PFSK-1 (cell line): ENCODE measurements around the gene USHBP1.

Experiments
- FOXP2 ChIP-seq: optimal IDR thresholded peaks from 2 replicates; pipeline ENCODE3; 2011; ENCODE audit warnings: borderline replicate concordance, control low read depth, inconsistent platforms; ENCODE audit not compliant: insufficient read depth; ENCODE audit errors: extremely low read length, extremely low read depth
- POLR2AphosphoS5 ChIP-seq: IDR thresholded peaks from 2 replicates; pipeline ENCODE4 v1.6.1; 2012; ENCODE audit warnings: low read depth, mild to moderate bottlenecking, control low read depth, low read length, moderate library complexity
- SIN3A ChIP-seq: IDR thresholded peaks from 2 replicates; pipeline ENCODE4 v1.6.1; 2012; ENCODE audit warnings: mild to moderate bottlenecking, low read length, moderate library complexity, borderline replicate concordance; ENCODE audit not compliant: insufficient read depth
- TAF1 ChIP-seq: IDR thresholded peaks from 2 replicates; pipeline ENCODE4 v1.6.1; 2012; ENCODE audit warnings: low read length, control low read depth, borderline replicate concordance; ENCODE audit not compliant: insufficient read depth
- TF ChIP-seq, protein P1 (sequence below), 2 experiments: IDR thresholded peaks; 2 replicates each; pipeline versions ENCODE4 v1.6.1 to v1.8.0; 2011 to 2012; ENCODE audit warnings: low read depth in 2 of 2, low read length in 2 of 2, control low read depth in 1 of 2, inconsistent platforms in 1 of 2, mild to moderate bottlenecking in 1 of 2, moderate library complexity in 1 of 2; ENCODE audit not compliant: insufficient read depth in 1 of 2

USHBP1 gene

GRCh38 chr19:17260842-17261325 lies 3.7 kb downstream of the USHBP1 start:
- TF ChIP-seq POLR2AphosphoS5 (no peak), FOXP2 (no peak), SIN3A (no peak), TAF1 (no peak)
- TF ChIP-seq, protein P1, sequence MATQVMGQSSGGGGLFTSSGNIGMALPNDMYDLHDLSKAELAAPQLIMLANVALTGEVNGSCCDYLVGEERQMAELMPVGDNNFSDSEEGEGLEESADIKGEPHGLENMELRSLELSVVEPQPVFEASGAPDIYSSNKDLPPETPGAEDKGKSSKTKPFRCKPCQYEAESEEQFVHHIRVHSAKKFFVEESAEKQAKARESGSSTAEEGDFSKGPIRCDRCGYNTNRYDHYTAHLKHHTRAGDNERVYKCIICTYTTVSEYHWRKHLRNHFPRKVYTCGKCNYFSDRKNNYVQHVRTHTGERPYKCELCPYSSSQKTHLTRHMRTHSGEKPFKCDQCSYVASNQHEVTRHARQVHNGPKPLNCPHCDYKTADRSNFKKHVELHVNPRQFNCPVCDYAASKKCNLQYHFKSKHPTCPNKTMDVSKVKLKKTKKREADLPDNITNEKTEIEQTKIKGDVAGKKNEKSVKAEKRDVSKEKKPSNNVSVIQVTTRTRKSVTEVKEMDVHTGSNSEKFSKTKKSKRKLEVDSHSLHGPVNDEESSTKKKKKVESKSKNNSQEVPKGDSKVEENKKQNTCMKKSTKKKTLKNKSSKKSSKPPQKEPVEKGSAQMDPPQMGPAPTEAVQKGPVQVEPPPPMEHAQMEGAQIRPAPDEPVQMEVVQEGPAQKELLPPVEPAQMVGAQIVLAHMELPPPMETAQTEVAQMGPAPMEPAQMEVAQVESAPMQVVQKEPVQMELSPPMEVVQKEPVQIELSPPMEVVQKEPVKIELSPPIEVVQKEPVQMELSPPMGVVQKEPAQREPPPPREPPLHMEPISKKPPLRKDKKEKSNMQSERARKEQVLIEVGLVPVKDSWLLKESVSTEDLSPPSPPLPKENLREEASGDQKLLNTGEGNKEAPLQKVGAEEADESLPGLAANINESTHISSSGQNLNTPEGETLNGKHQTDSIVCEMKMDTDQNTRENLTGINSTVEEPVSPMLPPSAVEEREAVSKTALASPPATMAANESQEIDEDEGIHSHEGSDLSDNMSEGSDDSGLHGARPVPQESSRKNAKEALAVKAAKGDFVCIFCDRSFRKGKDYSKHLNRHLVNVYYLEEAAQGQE (IDR thresholded peaks at IDR 0.05; ENCODE audit: insufficient read depth in 1 of 2, low read depth in 2 of 2, low read length in 2 of 2): no peak

GRCh38 chr19:17259934-17260333 lies 4.6 kb downstream of the USHBP1 start:
- TF ChIP-seq SIN3A: no peak
- TF ChIP-seq FOXP2: no peak
- TF ChIP-seq, protein P1 (IDR thresholded peaks at IDR 0.05; ENCODE audit: insufficient read depth in 1 of 2, low read depth in 2 of 2, low read length in 2 of 2): no peak
- TF ChIP-seq TAF1: no peak
- TF ChIP-seq POLR2AphosphoS5: no peak

GRCh38 chr19:17259118-17259780 lies 5.3 kb downstream of the USHBP1 start:
- TF ChIP-seq, protein P1 (IDR thresholded peaks at IDR 0.05; ENCODE audit: insufficient read depth in 1 of 2, low read depth in 2 of 2, low read length in 2 of 2): no peak
- TF ChIP-seq TAF1: no peak
- TF ChIP-seq POLR2AphosphoS5: no peak
- no peak for TF ChIP-seq SIN3A
- no peak for TF ChIP-seq FOXP2

DNA sequence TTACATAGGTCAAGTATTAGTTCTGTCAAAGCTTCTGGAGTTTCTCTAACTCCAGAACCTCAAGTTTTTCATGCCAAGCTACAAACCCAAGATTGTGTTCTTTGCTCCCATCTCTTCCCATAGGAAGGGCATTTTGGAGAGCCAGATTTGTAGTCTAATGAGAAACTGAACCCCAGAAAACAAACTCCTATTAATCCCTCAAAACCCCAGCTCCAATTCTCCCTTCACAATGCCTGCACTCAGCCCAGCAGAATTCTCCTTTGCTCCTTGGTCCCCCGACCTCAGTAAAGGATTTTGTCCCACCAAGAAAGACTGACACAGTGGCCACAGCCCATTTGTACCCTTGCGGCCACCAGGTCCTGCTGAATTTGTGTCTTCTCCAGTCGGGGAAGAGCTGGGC lies 8.4 kb downstream of the USHBP1 start:
- TF ChIP-seq FOXP2 (no peak), SIN3A (no peak)

- TF ChIP-seq TAF1: no peak
- TF ChIP-seq SIN3A: no peak
- no peak for TF ChIP-seq FOXP2
- TF ChIP-seq POLR2AphosphoS5: no peak
- TF ChIP-seq, protein P1 (IDR thresholded peaks at IDR 0.05; ENCODE audit: insufficient read depth in 1 of 2, low read depth in 2 of 2, low read length in 2 of 2): no peak
Observed at GRCh38 chr19:17255150-17255621, 9.4 kb downstream of the USHBP1 start.
